HCT116 (cell line): ENCODE results near the gene LYST. TPM values are rescaled to one million over a fixed set of nuclear protein-coding genes. Genes with fewer than 3 reads are reported as not detected.

Experiments used
- ATAC-seq: fragments of 200-7000 bp; cut with Tn5 transposase; 2 replicates; pipeline ENCODE4 v1.9.1; 2020; ENCODE audit warnings: mild to moderate bottlenecking, moderate library complexity
- BruUV-seq: library from RNA; stranded (reverse); fragments of 400-500 nt; replicated peaks from 2 replicates; lab custom pipeline; 2021; lab: Mats Ljungman, UMichigan
- CTCF ChIA-PET: fragments of 300-600 bp; sonication (Branson Sonifier 250); formaldehyde crosslinking; loops from one replicate; lab custom pipeline; 2021; ENCODE audit warnings: antibody characterized with exemption; lab: Charles Lee
- POLR2A ChIA-PET: fragments of 300-600, 350-600 bp; sonication (Branson Sonifier 250); formaldehyde crosslinking; loops from one replicate; lab custom pipeline; 2021; ENCODE audit warnings: antibody characterized with exemption; lab: Charles Lee
- RAD21 ChIA-PET, 2 experiments: fragments of 300-600 bp; sonication (Branson Sonifier 250); formaldehyde crosslinking; loops; one replicate each; lab custom pipeline; 2023; ENCODE audit warnings: low total read pairs in 2 of 2; ENCODE audit not compliant: uncharacterized antibody in 2 of 2, unreplicated experiment in 2 of 2, low non-redundant PET in 1 of 2; lab: Charles Lee
- DNase-seq: peaks from one replicate; pipeline ENCODE4 v3.0.0-alpha.2; 2010; ENCODE audit warnings: low read depth, low spot score
- H2AFZ ChIP-seq: fragments of 200-600 bp; shearing (Covaris generic), sonication (generic); 2 replicates; pipeline ENCODE4 v1.6.1; 2017; ENCODE audit warnings: low read depth, mixed run types, mixed read lengths, antibody characterized with exemption, low read length; ENCODE audit not compliant: poor library complexity, severe bottlenecking
- H3K27ac ChIP-seq: 2 replicates; pipeline ENCODE4 v1.5.1; 2012; ENCODE audit warnings: low read depth, low read length
- H3K27me3 ChIP-seq: fragments of 200-600 bp; sonication (generic); 2 replicates; pipeline ENCODE4 v1.6.1; 2016; ENCODE audit warnings: mixed run types, low read length, mixed read lengths; ENCODE audit not compliant: insufficient read depth
- H3K36me3 ChIP-seq, 2 experiments: fragments of 200-500 bp in 1 of 2; fragments of 200-600 bp in 1 of 2; sonication (Bioruptor generic) in 1 of 2; sonication (generic) in 1 of 2; 2 replicates each; pipeline versions ENCODE4 v1.5.1 to v1.6.1; 2014 to 2016; ENCODE audit warnings: low read length in 2 of 2, inconsistent platforms in 1 of 2, mixed read lengths in 1 of 2, mixed run types in 1 of 2; ENCODE audit not compliant: insufficient read depth in 2 of 2, control insufficient read depth in 1 of 2
- H3K4me1 ChIP-seq, 2 experiments: fragments of 200-600 bp in 1 of 2; sonication (generic) in 1 of 2; 2 replicates each; pipeline versions ENCODE4 v1.5.1 to v1.6.1; 2012 to 2017; ENCODE audit warnings: low read length in 2 of 2, inconsistent platforms in 1 of 2, mild to moderate bottlenecking in 1 of 2, mixed read lengths in 1 of 2, mixed run types in 1 of 2, moderate library complexity in 1 of 2; ENCODE audit not compliant: insufficient read depth in 2 of 2, control insufficient read depth in 1 of 2
- H3K4me2 ChIP-seq: fragments of 200-600 bp; sonication (generic); 2 replicates; pipeline ENCODE4 v1.6.1; 2017; ENCODE audit warnings: mixed run types, low read length, mixed read lengths
- H3K4me3 ChIP-seq, 2 experiments: fragments of 200-600 bp in 1 of 2; sonication (generic) in 1 of 2; replicated peaks in 1 of 2; 2 replicates each; pipeline ENCODE4 v1.5.1; 2011 to 2016; ENCODE audit warnings: low read length in 2 of 2, control low read depth in 1 of 2, low read depth in 1 of 2, mild to moderate bottlenecking in 1 of 2, mixed read lengths in 1 of 2, mixed run types in 1 of 2
- H3K79me2 ChIP-seq: fragments of 200-600 bp; sonication (generic); 2 replicates; pipeline ENCODE4 v1.6.1; 2017; ENCODE audit warnings: mild to moderate bottlenecking, mixed run types, low read length, moderate library complexity, mixed read lengths; ENCODE audit not compliant: insufficient read depth
- H3K9ac ChIP-seq: fragments of 200-600 bp; sonication (generic); 2 replicates; pipeline ENCODE4 v1.6.1; 2016; ENCODE audit warnings: low read length, mixed read lengths
- H3K9me2 ChIP-seq: fragments of 200-600 bp; sonication (generic), shearing (Covaris generic); 2 replicates; pipeline ENCODE4 v1.6.1; 2017; ENCODE audit warnings: mixed run types, mild to moderate bottlenecking, moderate library complexity; ENCODE audit not compliant: insufficient read depth
- H3K9me3 ChIP-seq, 2 experiments: fragments of 200-500 bp in 1 of 2; fragments of 200-600 bp in 1 of 2; sonication (Bioruptor generic) in 1 of 2; sonication (generic) in 1 of 2; 2 replicates each; pipeline ENCODE4 v1.6.1; 2014 to 2017; ENCODE audit warnings: low read length in 2 of 2, mixed read lengths in 2 of 2, inconsistent platforms in 1 of 2, low read depth in 1 of 2, mild to moderate bottlenecking in 1 of 2, mixed run types in 1 of 2, moderate library complexity in 1 of 2; ENCODE audit not compliant: control insufficient read depth in 1 of 2, insufficient read depth in 1 of 2
- H4K20me1 ChIP-seq: fragments of 200-600 bp; sonication (generic), shearing (Covaris generic); 2 replicates; pipeline ENCODE4 v1.6.1; 2017; ENCODE audit warnings: mixed run types, mild to moderate bottlenecking, moderate library complexity; ENCODE audit not compliant: insufficient read depth
- CEBPB ChIP-seq: IDR thresholded peaks from 2 replicates; pipeline ENCODE4 v1.6.1; 2012; ENCODE audit warnings: low read depth
- EGR1 ChIP-seq: IDR thresholded peaks from 2 replicates; pipeline ENCODE4 v1.6.1; 2012; ENCODE audit warnings: low read depth
- ELF1 ChIP-seq: IDR thresholded peaks from 2 replicates; pipeline ENCODE4 v1.6.1; 2012; ENCODE audit warnings: low read depth, borderline replicate concordance
- EZH2 ChIP-seq: fragments of 200-600 bp; sonication (generic); IDR thresholded peaks from 2 replicates; pipeline ENCODE4 v1.6.1; 2017; ENCODE audit warnings: antibody characterized with exemption, mixed run types
- EZH2phosphoT487 ChIP-seq: fragments of 200-600 bp; IDR thresholded peaks from 2 replicates; pipeline ENCODE4 v1.6.1; 2018; ENCODE audit warnings: antibody characterized with exemption, borderline replicate concordance
- FOSL1 ChIP-seq: IDR thresholded peaks from 2 replicates; pipeline ENCODE4 v1.6.1; 2012; ENCODE audit warnings: low read depth
- JUND ChIP-seq: IDR thresholded peaks from 2 replicates; pipeline ENCODE4 v1.6.1; 2012
- MAX ChIP-seq: IDR thresholded peaks from 2 replicates; pipeline ENCODE4 v1.6.1; 2012
- POLR2A ChIP-seq: IDR thresholded peaks from 2 replicates; pipeline ENCODE4 v1.7.0; 2011; ENCODE audit warnings: borderline replicate concordance; ENCODE audit not compliant: insufficient read depth, insufficient read length; ENCODE audit errors: extremely low read depth
- POLR2AphosphoS5 ChIP-seq: IDR thresholded peaks from 2 replicates; pipeline ENCODE4 v1.6.1; 2011; ENCODE audit warnings: mild to moderate bottlenecking, low read depth, low read length, moderate library complexity
- REST ChIP-seq: IDR thresholded peaks from 2 replicates; pipeline ENCODE4 v1.6.1; 2012; ENCODE audit warnings: low read depth
- SP1 ChIP-seq: IDR thresholded peaks from 2 replicates; pipeline ENCODE4 v1.6.1; 2012; ENCODE audit warnings: low read depth
- SRF ChIP-seq: IDR thresholded peaks from 2 replicates; pipeline ENCODE4 v1.6.1; 2012; ENCODE audit warnings: low read depth
- YY1 ChIP-seq: IDR thresholded peaks from 2 replicates; pipeline ENCODE4 v1.6.1; 2011; ENCODE audit warnings: low read length, low read depth, moderate library complexity, mild to moderate bottlenecking; ENCODE audit not compliant: insufficient replicate concordance; ENCODE audit errors: extremely low read depth
- ZBTB33 ChIP-seq: IDR thresholded peaks from 2 replicates; pipeline ENCODE4 v1.6.1; 2011; ENCODE audit warnings: mild to moderate bottlenecking, low read length, moderate library complexity; ENCODE audit not compliant: insufficient replicate concordance; ENCODE audit errors: extremely low read depth
- ZFX ChIP-seq: fragments of 450-650 bp; IDR thresholded peaks from 2 replicates; pipeline ENCODE4 v1.6.1; 2017
- intact Hi-C: fragments of 100-400 bp; cut with micrococcal nuclease; formaldehyde crosslinking; loops from 2 replicates; pipeline ENCODE4 v1.10.0; 2022
- total RNA-seq: library from RNA; stranded (reverse); gene quantifications from one replicate; pipeline ENCODE4 v1.2.1, GENCODE V29; 2021; ENCODE audit not compliant: unreplicated experiment
- TF ChIP-seq, protein P1 (sequence below), 3 experiments: fragments of 200-600 bp in 1 of 3; sonication (generic) in 1 of 3; IDR thresholded peaks in 2 of 3; conservative IDR thresholded peaks in 1 of 3; 2 replicates each; pipeline ENCODE4 v1.5.1; 2012 to 2017; ENCODE audit warnings: low read depth in 2 of 3, low read length in 2 of 3, antibody characterized with exemption in 1 of 3, borderline replicate concordance in 1 of 3, control low read depth in 1 of 3, mild to moderate bottlenecking in 1 of 3, mixed read lengths in 1 of 3, mixed run types in 1 of 3, moderate library complexity in 1 of 3; ENCODE audit not compliant: insufficient read depth in 1 of 3
- TF ChIP-seq, protein P2 (sequence below): IDR thresholded peaks from 2 replicates; pipeline ENCODE4 v1.6.1; 2012

LYST gene
- total RNA-seq, 1 experiment from 2014 or later: 6.6 TPM

DNA sequence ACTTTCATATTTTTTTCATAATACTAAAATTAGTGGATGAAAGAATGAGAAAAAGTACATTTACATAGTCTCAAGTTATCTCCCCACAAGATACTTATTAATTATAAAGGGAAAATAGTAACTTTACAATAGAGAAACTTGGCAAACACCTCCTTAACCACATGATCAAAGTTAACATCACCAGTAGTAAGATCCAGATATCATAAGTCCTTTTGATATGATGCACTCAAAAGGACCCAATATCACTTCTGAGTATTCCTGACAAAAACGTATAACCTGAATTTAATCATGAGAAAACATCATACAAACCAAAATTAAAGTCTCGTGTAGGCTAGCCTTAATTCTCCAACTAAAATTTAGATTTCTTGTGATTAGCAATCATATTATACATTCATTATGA, 67.4 kb downstream of the LYST start:
- TF ChIP-seq, protein P1, sequence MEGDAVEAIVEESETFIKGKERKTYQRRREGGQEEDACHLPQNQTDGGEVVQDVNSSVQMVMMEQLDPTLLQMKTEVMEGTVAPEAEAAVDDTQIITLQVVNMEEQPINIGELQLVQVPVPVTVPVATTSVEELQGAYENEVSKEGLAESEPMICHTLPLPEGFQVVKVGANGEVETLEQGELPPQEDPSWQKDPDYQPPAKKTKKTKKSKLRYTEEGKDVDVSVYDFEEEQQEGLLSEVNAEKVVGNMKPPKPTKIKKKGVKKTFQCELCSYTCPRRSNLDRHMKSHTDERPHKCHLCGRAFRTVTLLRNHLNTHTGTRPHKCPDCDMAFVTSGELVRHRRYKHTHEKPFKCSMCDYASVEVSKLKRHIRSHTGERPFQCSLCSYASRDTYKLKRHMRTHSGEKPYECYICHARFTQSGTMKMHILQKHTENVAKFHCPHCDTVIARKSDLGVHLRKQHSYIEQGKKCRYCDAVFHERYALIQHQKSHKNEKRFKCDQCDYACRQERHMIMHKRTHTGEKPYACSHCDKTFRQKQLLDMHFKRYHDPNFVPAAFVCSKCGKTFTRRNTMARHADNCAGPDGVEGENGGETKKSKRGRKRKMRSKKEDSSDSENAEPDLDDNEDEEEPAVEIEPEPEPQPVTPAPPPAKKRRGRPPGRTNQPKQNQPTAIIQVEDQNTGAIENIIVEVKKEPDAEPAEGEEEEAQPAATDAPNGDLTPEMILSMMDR (IDR thresholded peaks at IDR 0.05 in 2 of 3, conservative IDR thresholded peaks at IDR 0.05 in 1 of 3; ENCODE audit: borderline replicate concordance in 1 of 3, insufficient read depth in 1 of 3, low read depth in 2 of 3, low read length in 2 of 3): no peak
- TF ChIP-seq ZFX (no peak), ZBTB33 (no peak), EZH2 (no peak), SRF (no peak), SP1 (no peak), EGR1 (no peak), POLR2A (no peak), POLR2AphosphoS5 (no peak), MAX (no peak), FOSL1 (no peak), REST (no peak), CEBPB (no peak), YY1 (no peak), ELF1 (no peak), EZH2phosphoT487 (no peak), JUND (no peak)
- TF ChIP-seq, protein P2, sequence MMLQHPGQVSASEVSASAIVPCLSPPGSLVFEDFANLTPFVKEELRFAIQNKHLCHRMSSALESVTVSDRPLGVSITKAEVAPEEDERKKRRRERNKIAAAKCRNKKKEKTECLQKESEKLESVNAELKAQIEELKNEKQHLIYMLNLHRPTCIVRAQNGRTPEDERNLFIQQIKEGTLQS: no peak
- TF ChIP-seq, all 23 proteins: peak for 0
- DNase-seq (no peak), ATAC-seq (no peak)
- CTCF ChIA-PET: no interaction called here
- no TSS peak for BruUV-seq
- H3K27me3 ChIP-seq: no peaks in the 10 kb centered on the region
- RAD21 ChIA-PET: no interaction called here
- H3K9me3 ChIP-seq: no peaks in the 10 kb centered on the region
- intact Hi-C loops: no loop called here
- no peaks in the 10 kb centered on the region for H3K79me2 ChIP-seq
- no peak overlapping the region for H3K4me2 ChIP-seq
- H3K9me2 ChIP-seq: no peaks in the 10 kb centered on the region
- H3K4me3 ChIP-seq: no peak overlapping the region
- no peak overlapping the region for H3K9ac ChIP-seq
- H2AFZ ChIP-seq: no peak overlapping the region
- H3K4me1 ChIP-seq: no peaks in the 10 kb centered on the region
- H3K27ac ChIP-seq: no peak overlapping the region
- no peaks in the 10 kb centered on the region for H4K20me1 ChIP-seq
- no peaks in the 10 kb centered on the region for H3K36me3 ChIP-seq
- POLR2A ChIA-PET: no interaction called here
